Activated CD4-positive, alpha-beta memory T cell treated with anti-CD3 and anti-CD28 coated beads for 36 hours (primary cell): Measurements from ENCODE around the gene APOD. TPM values are rescaled to one million over a fixed set of nuclear protein-coding genes. Genes with fewer than 3 reads are reported as not detected.
"Not testable (repeated sequence)": the region's sequence is repeated elsewhere in the genome, so short reads cannot be mapped to it uniquely, and the experiment has no call there.

Experiments used
- CTCF ChIA-PET: fragments of 350-600 bp; sonication (Branson Sonifier 250); formaldehyde crosslinking; loops from one replicate; lab custom pipeline; 2021; ENCODE audit warnings: antibody characterized with exemption, inconsistent platforms; lab: Charles Lee
- POLR2A ChIA-PET: fragments of 350-600 bp; sonication (Branson Sonifier 250); formaldehyde crosslinking; loops from one replicate; lab custom pipeline; 2021; ENCODE audit warnings: antibody characterized with exemption; lab: Charles Lee
- DNase-seq: peaks from one replicate; pipeline ENCODE4 v3.0.0-alpha.2; 2020
- H3K27ac Mint-ChIP-seq: one replicate; pipeline ENCODE4 v1.8.0; 2021; ENCODE audit warnings: mixed read lengths
- H3K27me3 Mint-ChIP-seq: one replicate; pipeline ENCODE4 v1.8.0; 2021; ENCODE audit warnings: mixed read lengths
- H3K36me3 Mint-ChIP-seq: one replicate; pipeline ENCODE4 v1.8.0; 2021; ENCODE audit warnings: mixed read lengths
- H3K4me1 Mint-ChIP-seq: one replicate; pipeline ENCODE4 v1.8.0; 2021; ENCODE audit warnings: low read depth, mixed read lengths
- H3K4me3 Mint-ChIP-seq: one replicate; pipeline ENCODE4 v1.8.0; 2021; ENCODE audit warnings: mild to moderate bottlenecking, mixed read lengths
- H3K9me3 Mint-ChIP-seq: one replicate; pipeline ENCODE4 v1.8.0; 2021; ENCODE audit warnings: mixed read lengths
- intact Hi-C: fragments of 100-400 bp; cut with micrococcal nuclease; formaldehyde crosslinking; loops from one replicate; pipeline ENCODE4 v1.15.1; 2023
- total RNA-seq, 2 experiments: library from RNA; stranded (reverse); gene quantifications; one replicate each; pipeline ENCODE4 v1.2.3, GENCODE V29; 2021

APOD gene
- total RNA-seq, 2 experiments from 2014 or later = 0.48 to 0.59 TPM

DNA sequence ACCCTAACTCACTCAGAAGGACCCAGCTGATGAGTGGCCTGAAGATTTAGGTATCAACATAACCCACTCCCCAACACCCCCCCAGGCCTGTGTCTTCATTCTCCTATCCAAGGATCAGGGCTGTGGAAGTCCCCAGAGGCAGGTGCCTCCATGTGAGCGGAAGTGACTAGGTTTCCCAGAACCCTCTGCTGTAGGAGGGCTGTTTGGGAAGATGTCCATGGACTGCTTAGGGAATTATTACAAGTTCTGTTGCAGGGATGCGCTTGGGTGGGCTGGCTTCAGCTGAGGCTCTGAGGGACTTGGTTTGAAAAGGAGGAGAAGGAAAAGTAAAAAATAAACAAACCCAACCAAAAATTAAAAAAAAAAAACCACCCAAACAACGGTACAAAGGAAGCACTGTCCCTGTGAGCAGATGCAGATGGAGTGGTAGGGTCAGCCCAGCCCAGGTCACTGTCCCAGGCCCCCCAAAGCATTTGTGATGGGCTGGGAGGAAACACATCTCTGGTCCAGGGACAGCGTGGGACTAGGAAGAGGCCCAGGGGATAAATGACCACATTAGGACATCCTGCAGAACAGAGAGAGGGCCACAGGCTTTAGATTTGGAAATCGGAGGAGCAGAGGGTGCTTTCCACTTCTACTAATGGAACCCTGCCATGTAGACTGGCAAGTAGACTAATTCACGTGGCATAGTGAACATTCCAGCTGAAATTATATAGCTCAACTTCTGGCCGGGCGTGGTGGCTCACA, 12.2 kb upstream of the APOD start:
- intact Hi-C loops = no loop called here
- Mint-ChIP-seq H3K4me1 (no peaks in the 10 kb centered on the region), H3K27ac (no peak overlapping the region), H3K36me3 (no peaks in the 10 kb centered on the region), H3K27me3 (no peaks in the 10 kb centered on the region), H3K4me3 (no peak overlapping the region), H3K9me3 (no peaks in the 10 kb centered on the region)
- DNase-seq = no peak
- ChIA-PET POLR2A (no interaction called here), CTCF (interaction anchor here (1.1 kb wide), 1 partner anchor 325 kb away, joined by 5 read pairs; the partner anchor contains the start of gene XXYLT1)

DNA sequence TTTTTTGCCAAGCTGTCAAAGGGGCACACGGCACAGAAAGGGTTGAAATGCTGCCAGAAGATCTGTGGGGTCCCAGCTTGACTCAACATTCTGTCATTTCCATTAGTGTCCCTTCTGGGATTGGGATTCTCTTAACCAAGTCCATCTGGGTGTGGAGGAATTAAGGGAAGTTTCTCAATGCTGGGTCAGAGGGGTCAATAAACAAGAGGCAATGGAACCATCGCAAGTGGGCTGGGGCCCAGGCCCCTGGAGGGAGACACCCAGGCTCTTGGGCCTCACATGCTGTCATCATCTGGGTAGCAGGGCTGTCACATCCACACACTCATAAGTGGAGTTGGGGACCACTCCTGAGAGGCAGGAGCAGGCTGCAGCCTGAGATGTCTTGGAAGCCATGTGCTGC, 8.1 kb upstream of the APOD start:
- CTCF ChIA-PET = no interaction called here
- Mint-ChIP-seq H3K4me1 (no peaks in the 10 kb centered on the region), H3K27me3 (no peaks in the 10 kb centered on the region), H3K27ac (no peak overlapping the region), H3K36me3 (no peaks in the 10 kb centered on the region), H3K9me3 (no peaks in the 10 kb centered on the region), H3K4me3 (no peak overlapping the region)
- no peak for DNase-seq
- POLR2A ChIA-PET = no interaction called here
- intact Hi-C loops = no loop called here

DNA sequence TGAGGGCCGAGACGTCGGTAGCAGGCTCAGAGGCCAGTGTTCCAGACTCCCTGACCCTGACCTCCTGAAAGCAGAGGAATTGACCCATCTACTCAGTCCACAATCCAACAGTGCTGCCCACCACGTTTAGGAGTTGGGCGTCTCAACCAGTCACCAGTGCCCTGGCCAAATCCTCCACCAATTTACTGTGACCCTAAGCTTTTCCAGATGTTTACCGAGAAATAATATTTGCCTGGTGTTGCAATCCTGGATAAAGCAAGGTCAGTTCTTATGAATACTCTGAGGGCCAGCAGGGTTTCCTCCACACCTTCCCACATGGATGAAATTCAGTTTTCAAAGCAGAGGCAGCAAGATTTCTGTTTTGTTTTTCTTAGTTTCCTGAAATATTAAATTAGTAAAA, 7.5 kb upstream of the APOD start:
- Mint-ChIP-seq H3K27me3 (no peaks in the 10 kb centered on the region), H3K36me3 (no peaks in the 10 kb centered on the region), H3K4me1 (no peaks in the 10 kb centered on the region), H3K4me3 (no peak overlapping the region), H3K9me3 (no peaks in the 10 kb centered on the region), H3K27ac (no peak overlapping the region)
- DNase-seq = no peak
- POLR2A ChIA-PET = interaction anchor here (0.7 kb wide), 1 partner anchor 19 kb away, joined by 3 read pairs; no protein-coding TSS in a partner anchor
- intact Hi-C loops = no loop called here
- CTCF ChIA-PET = no interaction called here

DNA sequence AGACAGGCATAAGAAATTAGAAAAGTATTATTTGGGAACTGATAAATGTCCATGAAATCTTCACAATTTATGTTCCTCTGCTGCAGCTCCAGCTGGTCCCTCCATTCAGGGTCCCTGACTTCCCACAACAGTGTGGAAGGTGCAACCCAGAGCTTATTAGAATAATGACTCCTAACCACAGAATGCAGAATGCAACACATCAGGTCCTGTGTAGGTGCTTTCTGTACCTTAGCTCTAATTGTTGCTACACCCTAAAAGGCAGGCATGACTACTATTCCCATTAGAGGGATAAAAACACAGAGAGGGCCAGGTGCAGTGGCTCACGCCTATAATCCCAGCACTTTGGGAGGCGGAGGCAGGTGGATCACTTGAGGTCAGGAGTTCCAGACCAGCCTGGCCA, 6.6 kb upstream of the APOD start:
- POLR2A ChIA-PET = interaction anchor here (0.7 kb wide), 1 partner anchor 47 kb away, joined by 3 read pairs; the partner anchor contains the start of gene PPP1R2
- DNase-seq, CTCF ChIA-PET, H3K9me3 Mint-ChIP-seq, H3K4me3 Mint-ChIP-seq, H3K27me3 Mint-ChIP-seq, H3K36me3 Mint-ChIP-seq, H3K27ac Mint-ChIP-seq, H3K4me1 Mint-ChIP-seq, intact Hi-C loops: not testable (repeated sequence)

DNA sequence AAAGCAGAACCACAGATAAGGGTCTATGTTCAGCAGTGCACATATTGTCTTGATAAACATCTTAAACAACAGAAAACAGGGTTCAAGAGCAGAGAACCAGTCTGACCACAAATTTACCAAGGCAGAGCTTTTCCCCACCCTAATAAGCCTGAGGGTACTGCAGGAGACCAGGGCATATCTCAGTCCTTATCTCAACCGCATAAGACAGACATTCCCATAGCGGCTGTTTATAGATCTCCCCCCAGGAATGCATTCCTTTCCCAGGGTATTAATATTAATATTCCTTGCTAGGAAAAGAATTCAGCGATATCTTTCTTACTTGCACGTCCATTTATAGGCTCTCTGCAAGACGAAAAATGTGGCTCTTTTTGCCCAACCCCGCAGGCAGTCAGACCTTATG, 6.1 kb upstream of the APOD start:
- H3K9me3 Mint-ChIP-seq, CTCF ChIA-PET, H3K27me3 Mint-ChIP-seq, H3K4me1 Mint-ChIP-seq, DNase-seq, H3K27ac Mint-ChIP-seq, H3K4me3 Mint-ChIP-seq, H3K36me3 Mint-ChIP-seq: not testable (repeated sequence)
- POLR2A ChIA-PET = interaction anchor here (0.7 kb wide), 1 partner anchor 46 kb away, joined by 3 read pairs; the partner anchor contains the start of gene PPP1R2
- intact Hi-C loops = loop anchor here (5.0 kb wide), 3 partner anchors 47 to 407 kb away; partner anchors contain the start of genes ACAP2 and PPP1R2

DNA sequence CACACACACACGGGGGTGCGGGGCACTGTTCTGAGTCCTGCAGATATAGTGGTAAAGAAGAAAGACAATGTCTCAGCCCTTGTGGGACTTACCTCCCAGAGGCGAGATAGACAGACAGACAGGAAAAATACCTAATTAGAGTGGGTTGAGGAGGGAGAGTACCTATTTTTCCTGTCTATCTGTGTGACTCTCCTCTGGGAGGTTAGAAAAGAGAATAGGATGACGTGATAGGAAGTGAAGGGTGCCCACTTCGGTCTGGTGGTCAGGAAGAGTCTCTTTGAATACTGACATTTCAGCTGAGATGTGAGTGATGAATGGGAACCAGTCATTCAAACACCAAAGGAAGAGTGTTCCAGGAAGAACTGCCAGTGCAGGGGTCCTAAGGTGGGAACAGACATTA, 4.1 kb upstream of the APOD start:
- intact Hi-C loops = loop anchor here (1.0 to 5.0 kb wide), 5 partner anchors 21 to 406 kb away; partner anchors contain the start of genes ACAP2 and PPP1R2

DNA sequence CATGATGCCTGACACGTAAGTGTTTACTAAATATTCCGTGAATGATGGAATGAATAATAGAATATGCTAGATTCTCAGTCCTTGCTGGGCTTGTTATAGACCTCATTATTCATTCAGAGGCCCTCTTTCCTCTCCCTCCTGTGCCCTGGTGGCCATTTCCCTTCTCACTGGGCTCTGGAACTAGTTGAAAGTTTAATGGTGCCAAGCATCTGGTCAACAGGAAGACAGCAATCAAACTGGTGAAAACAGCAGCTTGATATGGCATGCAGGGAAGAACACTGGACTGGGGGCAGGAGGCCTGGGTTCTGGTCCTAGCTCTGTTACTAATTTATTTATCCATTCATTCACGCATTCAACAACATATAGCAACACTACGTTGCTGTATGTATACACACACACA, 3.7 kb upstream of the APOD start:
- Mint-ChIP-seq H3K4me1 (peaks cover 5% of the 10 kb centered on the region), H3K4me3 (no peak overlapping the region), H3K36me3 (no peaks in the 10 kb centered on the region), H3K27me3 (peaks cover 2% of the 10 kb centered on the region), H3K9me3 (no peaks in the 10 kb centered on the region), H3K27ac (no peak overlapping the region)
- intact Hi-C loops = loop anchor here (1.0 to 5.0 kb wide), 5 partner anchors 22 to 405 kb away; partner anchors contain the start of genes ACAP2 and PPP1R2
- no peak for DNase-seq
- ChIA-PET POLR2A (no interaction called here), CTCF (no interaction called here)

More for the DNA sequence above, 4.1 kb upstream of the APOD start:
- POLR2A ChIA-PET = no interaction called here
- Mint-ChIP-seq H3K4me1 (peaks cover 5% of the 10 kb centered on the region), H3K27ac (no peak overlapping the region), H3K4me3 (no peak overlapping the region), H3K9me3 (no peaks in the 10 kb centered on the region), H3K36me3 (no peaks in the 10 kb centered on the region), H3K27me3 (peaks cover 2% of the 10 kb centered on the region)
- DNase-seq = peak; percentile 33
- CTCF ChIA-PET = no interaction called here

DNA sequence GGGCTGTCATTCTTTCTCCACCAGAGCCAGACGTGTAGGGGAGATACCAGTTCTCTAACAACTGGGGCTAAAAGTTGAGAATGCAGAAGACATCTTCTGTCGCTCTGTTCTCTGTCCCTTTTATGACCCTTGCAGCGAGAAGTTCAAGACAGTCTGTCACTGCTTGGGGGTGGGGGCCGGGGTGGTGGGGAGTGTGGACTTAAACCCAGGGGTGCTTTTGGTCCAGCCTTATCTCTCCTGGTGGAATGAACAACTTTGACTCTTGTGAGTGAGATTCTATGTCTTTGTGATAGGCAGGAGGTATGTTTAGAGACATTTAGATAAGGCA, 767 bp upstream of the APOD start:
- POLR2A ChIA-PET = interaction anchor here (1.1 kb wide), 1 partner anchor 25 kb away, joined by 3 read pairs; no protein-coding TSS in a partner anchor
- intact Hi-C loops = no loop called here

DNA sequence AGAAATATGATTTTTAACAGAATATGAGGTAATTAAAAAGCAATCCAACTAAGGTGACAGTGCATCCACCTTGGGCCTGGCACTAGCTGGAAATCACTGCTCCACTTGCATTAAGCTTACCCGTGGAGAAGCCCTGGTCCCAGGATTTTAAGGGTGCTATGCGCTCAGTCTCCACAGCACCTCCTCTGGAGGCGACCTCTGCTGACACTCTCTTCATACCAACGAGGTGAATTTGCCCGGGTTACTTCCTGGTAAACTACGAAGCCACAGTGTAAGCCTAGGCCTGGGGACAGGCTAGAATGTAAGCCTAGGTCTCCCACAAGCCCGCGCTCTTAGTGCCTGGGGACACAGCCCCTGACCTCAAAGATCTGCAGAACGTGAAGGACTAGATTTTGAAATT, 793 bp downstream of the APOD start:
- Mint-ChIP-seq H3K36me3 (no peaks in the 10 kb centered on the region), H3K4me1 (peaks cover 5% of the 10 kb centered on the region), H3K4me3 (no peak overlapping the region), H3K27me3 (peaks cover 4% of the 10 kb centered on the region), H3K9me3 (no peaks in the 10 kb centered on the region), H3K27ac (no peak overlapping the region)
- POLR2A ChIA-PET = interaction anchor here (1.3 kb wide), 1 partner anchor 39 kb away, joined by 3 read pairs; the partner anchor contains the start of gene PPP1R2
- CTCF ChIA-PET = interaction anchor here (0.8 kb wide), 1 partner anchor 26 kb away, joined by 3 read pairs; no protein-coding TSS in a partner anchor
- DNase-seq = no peak
- intact Hi-C loops = no loop called here

More for the DNA sequence above, 767 bp upstream of the APOD start:
- Mint-ChIP-seq H3K27ac (no peak overlapping the region), H3K9me3 (no peaks in the 10 kb centered on the region), H3K4me1 (peaks cover 5% of the 10 kb centered on the region), H3K4me3 (no peak overlapping the region), H3K36me3 (no peaks in the 10 kb centered on the region), H3K27me3 (peaks cover 4% of the 10 kb centered on the region)
- DNase-seq = no peak
- CTCF ChIA-PET = interaction anchor here (1.0 kb wide), 1 partner anchor 26 kb away, joined by 3 read pairs; no protein-coding TSS in a partner anchor

DNA sequence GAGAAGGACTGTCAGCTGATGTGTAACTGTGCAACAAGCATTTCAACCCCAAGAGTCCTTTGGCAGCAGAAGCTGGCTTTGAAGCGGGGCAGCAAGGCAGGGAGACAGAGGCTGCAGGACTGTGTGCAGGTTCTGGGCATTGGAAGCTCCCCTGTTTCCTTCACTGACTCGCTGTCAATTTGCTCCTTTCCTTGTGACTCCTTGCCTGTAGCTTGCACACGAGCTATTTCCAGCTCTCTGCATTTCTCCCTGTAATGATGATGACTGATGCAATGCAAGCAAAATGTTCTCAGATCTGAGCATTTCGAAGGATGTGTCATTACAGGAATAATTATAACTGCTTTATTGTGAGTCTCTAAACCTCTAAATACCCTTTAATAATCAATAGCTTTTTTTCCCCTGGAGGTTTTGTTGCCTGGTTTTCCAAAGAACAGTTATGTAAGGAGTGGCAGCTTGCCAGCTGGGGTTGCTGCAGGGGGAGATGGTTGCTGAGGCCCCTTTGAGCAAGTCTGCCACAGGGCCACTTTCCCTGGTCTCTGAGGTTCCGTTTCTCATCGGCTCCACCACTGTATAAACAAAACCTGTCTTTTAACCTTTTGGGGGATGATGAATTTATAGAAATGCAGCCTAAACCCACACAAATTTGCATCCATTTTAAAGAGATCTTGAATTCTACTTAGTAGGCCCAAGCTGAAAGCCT, 2.8 kb downstream of the APOD start:
- Mint-ChIP-seq H3K27ac (no peak overlapping the region), H3K9me3 (no peaks in the 10 kb centered on the region), H3K4me3 (no peak overlapping the region), H3K27me3 (peaks cover 4% of the 10 kb centered on the region), H3K4me1 (peaks cover 5% of the 10 kb centered on the region), H3K36me3 (no peaks in the 10 kb centered on the region)
- intact Hi-C loops = no loop called here
- POLR2A ChIA-PET = no interaction called here
- DNase-seq = no peak
- CTCF ChIA-PET = interaction anchor here (0.6 kb wide), 1 partner anchor 310 kb away, joined by 3 read pairs; the partner anchor contains the start of gene XXYLT1

DNA sequence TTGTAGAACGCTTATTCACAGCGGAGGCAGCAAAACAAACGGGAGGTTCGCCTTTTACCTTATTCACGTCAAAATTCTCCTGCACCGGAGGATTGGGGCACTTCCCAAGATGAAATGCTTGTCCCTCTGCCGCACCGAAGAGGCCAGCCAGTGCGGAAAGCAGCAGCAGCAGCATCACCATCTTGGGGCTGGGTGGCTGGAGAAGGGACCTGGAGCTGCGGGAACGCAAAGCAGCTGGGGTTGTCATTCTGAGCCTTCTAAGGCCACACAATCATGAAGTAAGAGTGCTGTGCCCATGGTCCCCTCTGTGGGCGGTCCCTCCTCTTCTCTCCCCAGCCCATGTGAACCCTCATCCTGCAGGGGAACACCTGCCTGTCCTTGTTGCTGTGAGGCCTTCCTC, 4.5 kb downstream of the APOD start:
- H3K36me3 Mint-ChIP-seq = no peaks in the 10 kb centered on the region
- POLR2A ChIA-PET = no interaction called here
- H3K4me3 Mint-ChIP-seq = no peak overlapping the region
- peaks cover 3% of the 10 kb centered on the region for H3K4me1 Mint-ChIP-seq
- intact Hi-C loops = no loop called here
- no peaks in the 10 kb centered on the region for H3K9me3 Mint-ChIP-seq
- CTCF ChIA-PET = no interaction called here
- no peak overlapping the region for H3K27ac Mint-ChIP-seq
- peaks cover 2% of the 10 kb centered on the region for H3K27me3 Mint-ChIP-seq
- DNase-seq = no peak

DNA sequence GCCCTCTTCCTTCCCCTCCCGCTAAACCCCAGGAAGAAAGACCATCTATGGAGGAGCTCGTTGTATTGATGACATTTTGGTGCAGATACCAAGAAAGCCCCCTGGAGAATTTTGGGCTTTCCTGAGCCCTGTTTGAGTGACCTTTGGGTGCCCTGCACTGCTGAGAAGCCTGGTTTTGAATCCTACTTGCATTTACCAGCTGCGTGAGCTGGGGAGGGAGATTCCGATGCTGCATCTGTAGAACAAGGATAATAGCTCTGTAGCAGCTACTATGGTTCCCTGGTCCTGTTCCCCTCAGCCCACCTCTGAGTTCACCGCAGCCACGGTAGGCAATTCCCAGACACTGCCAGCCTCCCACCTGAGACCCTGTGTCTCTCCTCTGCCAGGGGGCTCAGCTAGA, 5.2 kb downstream of the APOD start:
- Mint-ChIP-seq H3K27ac (no peak overlapping the region), H3K36me3 (no peaks in the 10 kb centered on the region), H3K4me3 (no peak overlapping the region), H3K4me1 (no peaks in the 10 kb centered on the region), H3K9me3 (no peaks in the 10 kb centered on the region), H3K27me3 (peaks cover 2% of the 10 kb centered on the region)
- POLR2A ChIA-PET = no interaction called here
- intact Hi-C loops = no loop called here
- CTCF ChIA-PET = no interaction called here
- no peak for DNase-seq
